HG02870 (cell line): ENCODE results near the gene PTCD2.

ENCODE experiments used
- ATAC-seq: cut with Tn5 transposase; IDR thresholded peaks from one replicate; pipeline ENCODE4 v1.9.1; 2021; ENCODE audit warnings: mild to moderate bottlenecking, moderate library complexity; ENCODE audit not compliant: unreplicated experiment

The PTCD2 gene, protein sequence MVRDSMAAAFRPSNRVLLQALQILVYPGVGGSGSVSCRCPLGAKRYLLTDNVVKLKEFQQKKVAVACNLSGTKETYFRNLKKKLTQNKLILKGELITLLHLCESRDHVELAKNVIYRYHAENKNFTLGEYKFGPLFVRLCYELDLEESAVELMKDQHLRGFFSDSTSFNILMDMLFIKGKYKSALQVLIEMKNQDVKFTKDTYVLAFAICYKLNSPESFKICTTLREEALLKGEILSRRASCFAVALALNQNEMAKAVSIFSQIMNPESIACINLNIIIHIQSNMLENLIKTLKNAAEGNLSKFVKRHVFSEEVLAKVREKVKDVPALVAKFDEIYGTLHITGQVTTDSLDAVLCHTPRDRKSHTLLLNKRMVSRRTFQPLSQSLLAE

DNA sequence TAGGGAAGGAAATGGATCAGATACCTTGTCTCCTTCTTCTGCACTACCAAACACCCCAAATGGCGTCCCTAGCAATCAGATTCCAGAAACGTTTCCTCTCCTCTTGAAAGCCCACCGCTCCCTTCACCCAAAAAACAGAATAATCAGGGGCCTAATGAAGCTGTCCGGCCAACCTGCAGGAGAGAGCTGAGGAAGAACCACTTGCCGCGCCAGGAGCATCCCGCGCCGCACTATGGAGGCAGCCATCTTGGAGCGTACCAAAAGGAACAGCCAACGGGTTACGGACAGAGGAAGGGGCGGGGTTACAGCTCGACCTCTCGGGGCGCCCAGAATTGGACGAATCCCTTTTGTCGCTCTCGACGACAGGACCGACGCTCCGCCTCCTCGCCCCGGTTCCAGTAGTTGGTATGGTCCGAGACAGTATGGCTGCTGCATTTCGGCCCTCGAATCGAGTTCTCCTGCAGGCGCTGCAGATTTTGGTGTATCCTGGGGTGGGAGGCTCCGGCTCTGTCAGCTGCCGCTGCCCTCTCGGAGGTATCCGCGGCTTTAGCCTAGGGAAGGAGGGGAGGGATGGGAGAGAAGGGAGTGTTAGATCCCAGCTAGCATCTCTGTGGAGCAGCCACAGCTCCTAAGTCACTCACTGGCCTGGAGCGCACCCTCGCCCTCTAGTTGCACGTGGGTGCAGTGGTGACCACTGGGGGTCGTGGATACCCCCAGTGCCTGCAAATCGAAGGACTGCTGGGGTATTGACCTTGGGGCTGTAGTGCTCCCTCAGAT lies at the start of gene PTCD2, which contains the start of gene MRPS27:
TSS of gene PTCD2 (plus strand) at position 398 of the 777 bp plus-strand sequence. CDS start at position 408, 10 bp downstream.
TSS of gene MRPS27 (minus strand) at position 265 of the 777 bp plus-strand sequence. CDS start at position 246, 19 bp downstream.
- peak; percentile 97 for ATAC-seq

DNA sequence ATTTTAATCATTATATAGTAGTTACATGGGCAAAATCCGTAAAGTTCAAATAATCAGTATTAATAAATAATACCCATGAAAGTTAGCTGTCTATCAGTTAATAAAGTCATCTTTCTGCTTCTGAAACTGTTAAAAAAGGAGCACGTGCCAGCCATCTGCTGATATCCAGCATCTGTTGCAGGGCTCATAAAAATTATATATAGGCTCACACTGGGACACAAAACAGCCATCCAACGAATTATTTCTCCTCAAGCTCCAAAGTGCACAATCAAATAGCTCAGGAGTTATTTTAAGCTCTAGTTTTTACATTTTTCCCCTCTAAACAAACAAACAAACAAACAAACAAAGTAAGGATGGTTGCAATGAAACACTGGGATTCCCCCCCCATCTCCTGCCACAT lies 48.5 kb upstream of the PTCD2 start:
- no peak for ATAC-seq

- ATAC-seq, result no peak
Observed at GRCh38 chr5:72272398-72272797, 47.8 kb upstream of the PTCD2 start.

GRCh38 chr5:72273547-72273946 lies 46.6 kb upstream of the PTCD2 start:
- ATAC-seq, result no peak

DNA sequence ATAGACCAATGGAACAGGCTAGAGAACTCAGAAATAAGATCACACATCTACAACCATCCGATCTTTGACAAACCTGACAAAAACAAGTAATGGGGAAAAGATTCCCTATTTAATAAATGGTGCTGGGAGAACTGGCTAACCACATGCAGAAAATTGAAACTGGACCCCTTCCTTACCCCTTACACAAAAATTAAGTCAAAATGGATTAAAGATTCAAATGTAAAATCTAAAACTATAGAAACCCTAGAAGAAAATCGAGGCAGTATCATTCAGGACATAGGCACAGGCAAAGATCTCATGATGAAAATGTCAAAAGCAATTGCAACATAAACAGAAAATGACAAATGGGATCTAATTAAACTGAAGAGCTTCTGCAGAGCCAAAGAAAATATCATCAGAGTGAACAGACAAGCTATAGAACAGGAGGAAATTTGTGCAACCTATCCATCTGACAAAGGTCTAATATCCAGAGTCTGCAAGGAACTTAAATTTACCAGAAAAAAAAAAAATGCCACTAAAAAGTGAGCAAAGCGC lies 43.9 kb upstream of the PTCD2 start:
- ATAC-seq, result no peak

DNA sequence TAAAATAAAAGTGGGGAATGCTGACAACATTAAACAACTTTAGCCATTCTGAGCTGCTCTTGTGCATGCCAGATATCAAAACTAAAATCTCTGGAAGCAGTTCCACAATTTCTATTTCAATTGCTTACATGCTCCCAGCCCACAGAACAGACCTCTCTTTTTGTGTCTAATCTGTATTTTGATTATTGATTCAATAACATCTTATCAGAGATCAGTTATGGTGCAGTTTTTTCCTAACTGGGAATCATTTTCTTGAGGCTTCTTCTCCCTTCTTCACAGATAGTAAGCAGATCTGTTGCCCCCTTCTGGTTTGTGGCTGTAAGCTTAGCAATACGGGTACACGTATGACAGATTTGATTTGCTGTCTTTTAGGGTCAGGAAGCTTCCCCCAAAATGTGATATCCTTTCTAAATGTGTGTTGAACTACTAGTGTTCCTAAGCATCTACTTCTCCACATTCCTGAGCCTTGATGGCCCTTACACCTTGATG lies 39.5 kb upstream of the PTCD2 start:
- no peak for ATAC-seq

DNA sequence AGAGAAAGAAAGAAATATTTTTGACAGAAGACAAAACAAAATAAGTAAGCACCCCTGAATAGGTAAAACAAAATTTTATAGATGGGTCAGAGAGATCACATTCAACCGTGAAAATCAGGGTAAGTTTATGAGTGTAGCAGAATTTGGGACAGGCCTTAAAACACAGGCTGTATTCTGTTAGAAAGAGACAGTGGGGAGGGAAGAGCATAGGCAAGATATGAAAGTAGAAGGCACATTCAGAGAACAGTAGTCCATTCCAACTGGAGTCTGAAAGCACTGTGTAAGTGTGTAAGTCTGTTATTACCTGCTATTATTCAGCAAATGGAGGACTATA lies 38.8 kb upstream of the PTCD2 start:
- ATAC-seq, result no peak

GRCh38 chr5:72281764-72282499 lies 38.2 kb upstream of the PTCD2 start:
- ATAC-seq, result no peak

DNA sequence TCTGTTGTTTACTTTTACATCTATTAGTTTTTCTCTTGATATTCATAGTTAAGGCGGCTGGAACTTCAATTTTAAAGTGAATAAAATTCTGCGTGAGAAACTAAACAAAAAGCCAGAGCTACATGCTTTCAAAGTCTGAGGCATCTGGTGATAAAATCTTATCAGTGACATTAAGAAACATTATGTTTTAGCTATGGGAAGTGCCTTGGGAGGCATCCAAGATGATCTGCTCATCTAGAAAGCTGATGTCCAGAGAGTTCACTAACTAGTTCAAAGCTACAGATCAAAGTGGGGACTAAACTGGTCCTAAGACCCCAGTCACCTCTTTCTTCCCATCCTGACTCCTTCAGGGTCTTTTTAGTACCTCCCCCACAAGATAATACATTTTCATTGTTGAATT lies 37.3 kb upstream of the PTCD2 start:
- no peak for ATAC-seq

DNA sequence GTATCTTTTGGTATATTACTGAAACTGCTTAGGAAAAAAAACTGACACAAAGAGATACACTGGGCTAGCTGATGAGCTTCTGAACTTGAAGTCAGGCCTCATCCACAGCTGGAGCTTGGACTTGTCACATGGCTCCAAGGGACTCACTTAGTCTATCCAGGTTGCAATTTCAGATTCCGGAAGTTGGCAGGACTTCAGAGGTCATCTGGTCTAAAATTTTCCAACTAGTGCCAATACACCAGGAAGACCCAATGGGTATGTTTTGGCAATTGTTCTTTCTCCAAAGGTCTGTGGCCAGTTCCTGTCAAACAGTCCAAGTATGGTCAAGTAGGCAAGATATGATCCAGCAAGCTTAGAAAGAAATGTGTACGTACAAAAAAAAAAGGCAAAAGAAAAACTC lies 36.8 kb upstream of the PTCD2 start:
- no peak for ATAC-seq

- ATAC-seq, result no peak
Observed at GRCh38 chr5:72284559-72285423, 35.4 kb upstream of the PTCD2 start.

DNA sequence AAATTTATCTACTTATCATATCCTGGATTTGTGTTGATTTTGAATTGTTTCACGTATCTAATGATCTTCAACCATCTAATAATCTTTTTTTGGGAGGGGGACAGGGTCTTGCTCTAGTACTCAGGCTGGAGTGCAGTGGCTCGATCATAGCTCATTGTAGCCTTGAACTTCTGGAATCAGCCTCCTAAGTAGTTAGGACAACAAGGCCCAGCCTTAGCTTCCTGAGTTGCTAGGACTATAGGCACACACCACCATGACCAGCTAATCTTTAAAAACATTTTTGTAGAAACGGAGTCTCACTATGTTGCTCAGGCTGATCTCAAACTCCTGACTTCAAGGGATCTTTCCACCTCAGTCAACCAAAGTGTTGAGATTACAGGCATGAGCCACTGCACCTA lies 34.8 kb upstream of the PTCD2 start:
- no peak for ATAC-seq

DNA sequence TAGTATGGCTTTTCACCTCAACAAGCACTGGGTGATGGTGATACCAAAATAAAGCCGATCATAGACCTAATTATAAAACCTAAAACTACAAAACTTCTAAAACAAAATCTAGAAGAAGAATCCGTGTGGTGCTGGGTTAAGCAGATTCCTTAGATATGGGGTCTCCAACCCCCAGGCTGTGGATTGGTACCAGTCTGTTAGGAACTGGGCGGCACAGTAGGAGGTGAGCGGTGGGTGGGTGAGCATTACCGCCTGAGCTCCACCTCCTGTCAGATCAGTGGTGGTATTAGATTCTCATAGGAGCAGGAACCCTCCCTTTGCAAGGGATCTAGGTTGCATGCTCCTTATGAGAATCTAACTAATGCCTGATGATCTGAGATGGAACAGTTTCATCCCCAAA lies 33.4 kb upstream of the PTCD2 start:
- ATAC-seq, result no peak

GRCh38 chr5:72288924-72289323 lies 31.2 kb upstream of the PTCD2 start:
- no peak for ATAC-seq

- no peak for ATAC-seq
Observed at GRCh38 chr5:72290356-72291133, 29.6 kb upstream of the PTCD2 start.

GRCh38 chr5:72291601-72292000 lies 28.6 kb upstream of the PTCD2 start:
- ATAC-seq, result no peak

- no peak for ATAC-seq
Observed at GRCh38 chr5:72292411-72292810, 27.8 kb upstream of the PTCD2 start.

GRCh38 chr5:72293495-72294055 lies 26.6 kb upstream of the PTCD2 start:
- no peak for ATAC-seq

GRCh38 chr5:72294473-72294872 lies 25.7 kb upstream of the PTCD2 start:
- no peak for ATAC-seq
